ENCODE results near the gene HJURP. TPM values are rescaled to one million over a fixed set of nuclear protein-coding genes. Genes with fewer than 3 reads are reported as not detected.

Gene HJURP
- polyA plus RNA-seq, 3 donors, result not detected

DNA sequence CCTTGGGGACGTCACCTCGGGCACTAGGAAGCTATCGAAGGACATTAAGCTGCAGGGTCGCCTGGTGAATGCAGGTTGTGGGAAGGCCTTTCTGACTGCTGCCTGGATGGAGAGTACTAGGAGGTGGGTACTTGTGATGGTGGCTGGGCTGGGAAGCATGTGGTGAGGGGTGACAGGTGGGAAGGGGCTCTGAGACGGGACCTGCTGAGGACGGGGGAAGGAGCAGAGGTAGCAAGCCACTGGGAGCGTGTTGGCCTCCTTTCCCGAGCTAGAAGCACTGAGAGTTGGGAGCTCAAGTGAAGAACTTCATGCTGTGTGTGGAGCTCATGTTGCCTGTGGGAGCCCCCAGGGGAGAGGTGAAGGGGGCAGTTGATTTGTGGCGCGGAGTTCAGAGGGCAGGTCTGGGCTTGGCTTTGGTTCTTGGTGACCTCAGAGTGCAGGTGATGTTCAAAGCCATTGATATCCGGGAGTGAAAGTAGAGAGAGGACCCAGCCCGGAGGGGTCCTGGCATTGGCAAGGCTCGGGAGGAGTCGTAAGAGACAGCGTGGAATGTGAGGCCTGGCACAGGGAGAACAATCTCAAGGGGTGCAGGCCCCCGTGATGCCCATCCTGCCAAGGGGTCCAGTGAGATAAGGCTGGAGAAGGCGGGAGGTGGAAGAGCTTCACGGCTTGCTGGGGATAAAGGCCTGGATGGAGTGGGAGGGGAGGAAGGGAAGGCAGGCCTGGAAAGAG lies 63.0 kb downstream of the HJURP start:
- Mint-ChIP-seq H3K36me3 (no peaks in the 10 kb centered on the region), H3K27ac (no peak overlapping the region), H3K9me3 (peaks cover 0 to 2% (median under 1%) of the 10 kb centered on the region in 7 donors), H3K4me1 (no peaks in the 10 kb centered on the region), H3K4me3 (no peak overlapping the region), H3K27me3 (ENCODE audit: low read depth in 3 of 3) (peaks cover 0 to 7% (median 4%) of the 10 kb centered on the region in 3 donors)
- DNase-seq, result no peak
- H3K4me3 ChIP-seq (replicated peaks in 1 of 3; ENCODE audit: low read depth in 2 of 3, low read length in 3 of 3), result no peak overlapping the region
- no peak overlapping the region for H3K27ac ChIP-seq (ENCODE audit: low read depth in 1 of 2, low read length in 2 of 2)
- H3K36me3 ChIP-seq (replicated peaks in 1 of 2; ENCODE audit: control insufficient read depth in 1 of 2, insufficient read depth in 2 of 2, low read length in 2 of 2), result no peaks in the 10 kb centered on the region
- no peak overlapping the region for H2AFZ ChIP-seq (ENCODE audit: insufficient read depth, low read depth, low read length, poor library complexity, severe bottlenecking)
- no peak overlapping the region for H3K9ac ChIP-seq (ENCODE audit: insufficient read depth, low read length, poor library complexity, severe bottlenecking)
- H3K4me1 ChIP-seq (ENCODE audit: control insufficient read depth in 1 of 2, insufficient read depth in 2 of 2, low read length in 2 of 2), result no peaks in the 10 kb centered on the region
- H3K4me2 ChIP-seq (replicated peaks; ENCODE audit: extremely low read depth, low read length, poor library complexity, severe bottlenecking), result no peak overlapping the region
- H3K27me3 ChIP-seq (ENCODE audit: control insufficient read depth in 2 of 2, insufficient read depth in 2 of 2, low read length in 2 of 2), result no peaks in the 10 kb centered on the region
- TF ChIP-seq, protein P1, sequence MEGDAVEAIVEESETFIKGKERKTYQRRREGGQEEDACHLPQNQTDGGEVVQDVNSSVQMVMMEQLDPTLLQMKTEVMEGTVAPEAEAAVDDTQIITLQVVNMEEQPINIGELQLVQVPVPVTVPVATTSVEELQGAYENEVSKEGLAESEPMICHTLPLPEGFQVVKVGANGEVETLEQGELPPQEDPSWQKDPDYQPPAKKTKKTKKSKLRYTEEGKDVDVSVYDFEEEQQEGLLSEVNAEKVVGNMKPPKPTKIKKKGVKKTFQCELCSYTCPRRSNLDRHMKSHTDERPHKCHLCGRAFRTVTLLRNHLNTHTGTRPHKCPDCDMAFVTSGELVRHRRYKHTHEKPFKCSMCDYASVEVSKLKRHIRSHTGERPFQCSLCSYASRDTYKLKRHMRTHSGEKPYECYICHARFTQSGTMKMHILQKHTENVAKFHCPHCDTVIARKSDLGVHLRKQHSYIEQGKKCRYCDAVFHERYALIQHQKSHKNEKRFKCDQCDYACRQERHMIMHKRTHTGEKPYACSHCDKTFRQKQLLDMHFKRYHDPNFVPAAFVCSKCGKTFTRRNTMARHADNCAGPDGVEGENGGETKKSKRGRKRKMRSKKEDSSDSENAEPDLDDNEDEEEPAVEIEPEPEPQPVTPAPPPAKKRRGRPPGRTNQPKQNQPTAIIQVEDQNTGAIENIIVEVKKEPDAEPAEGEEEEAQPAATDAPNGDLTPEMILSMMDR (IDR thresholded peaks at IDR 0.05), result no peak
- no peaks in the 10 kb centered on the region for H4K20me1 ChIP-seq (ENCODE audit: insufficient read depth, low read length)
- H3K79me2 ChIP-seq (ENCODE audit: insufficient read depth, low read length), result no peaks in the 10 kb centered on the region
- intact Hi-C loops (cut with micrococcal nuclease), result no loop called here
- no peaks in the 10 kb centered on the region for H3K9me3 ChIP-seq (replicated peaks in 1 of 2; ENCODE audit: control insufficient read depth in 1 of 2, insufficient read depth in 1 of 2, low read length in 2 of 2)
- 94% methylated on average over 18 of the region's 18 CpGs for WGBS (ENCODE audit: insufficient coverage)

DNA sequence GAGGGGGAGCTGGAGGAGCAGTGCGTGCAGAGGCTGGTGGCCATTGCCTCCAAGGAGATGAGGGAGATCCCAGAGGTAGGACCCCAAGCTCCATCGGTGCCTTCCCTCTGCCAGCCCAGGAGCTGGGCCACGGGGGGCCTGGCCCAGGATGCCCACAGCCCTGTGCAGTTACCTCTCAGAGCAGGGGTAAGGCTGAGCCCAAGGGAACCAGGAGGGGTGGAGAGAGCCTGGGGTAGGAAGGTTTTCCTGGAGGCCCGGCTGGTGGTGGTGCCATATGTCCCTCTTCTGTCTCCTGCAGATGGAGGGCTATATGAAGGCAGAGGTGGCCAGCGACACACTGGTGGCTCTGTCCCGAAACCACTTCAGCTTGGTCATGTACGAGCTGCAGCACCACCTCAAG lies 64.8 kb downstream of the HJURP start:
- no peaks in the 10 kb centered on the region for H3K4me1 ChIP-seq (ENCODE audit: control insufficient read depth in 1 of 2, insufficient read depth in 2 of 2, low read length in 2 of 2)
- H3K9me3 Mint-ChIP-seq, result peaks cover 4 to 12% (median 8%) of the 10 kb centered on the region in 7 donors
- DNase-seq, result no peak
- intact Hi-C loops (cut with micrococcal nuclease), result no loop called here
- H3K27ac ChIP-seq (ENCODE audit: low read depth in 1 of 2, low read length in 2 of 2), result no peak overlapping the region
- 100% methylated on average over 5 of the region's 7 CpGs for WGBS (ENCODE audit: insufficient coverage)
- H3K4me3 ChIP-seq (replicated peaks in 1 of 3; ENCODE audit: low read depth in 2 of 3, low read length in 3 of 3), result no peak overlapping the region
- H3K36me3 Mint-ChIP-seq, result no peaks in the 10 kb centered on the region
- H3K4me3 Mint-ChIP-seq, result no peak overlapping the region
- no peaks in the 10 kb centered on the region for H4K20me1 ChIP-seq (ENCODE audit: insufficient read depth, low read length)
- peaks cover 2 to 7% (median 4%) of the 10 kb centered on the region in 3 donors for H3K27me3 Mint-ChIP-seq (ENCODE audit: low read depth in 3 of 3)
- H3K9me3 ChIP-seq (replicated peaks in 1 of 2; ENCODE audit: control insufficient read depth in 1 of 2, insufficient read depth in 1 of 2, low read length in 2 of 2), result peaks cover 0 to 7% of the 10 kb centered on the region in 2 donors
- no peaks in the 10 kb centered on the region for H3K36me3 ChIP-seq (replicated peaks in 1 of 2; ENCODE audit: control insufficient read depth in 1 of 2, insufficient read depth in 2 of 2, low read length in 2 of 2)
- no peak overlapping the region for H3K27ac Mint-ChIP-seq
- no peak overlapping the region for H3K9ac ChIP-seq (ENCODE audit: insufficient read depth, low read length, poor library complexity, severe bottlenecking)
- H2AFZ ChIP-seq (ENCODE audit: insufficient read depth, low read depth, low read length, poor library complexity, severe bottlenecking), result no peak overlapping the region
- no peaks in the 10 kb centered on the region for H3K4me1 Mint-ChIP-seq
- no peaks in the 10 kb centered on the region for H3K79me2 ChIP-seq (ENCODE audit: insufficient read depth, low read length)
- no peaks in the 10 kb centered on the region for H3K27me3 ChIP-seq (ENCODE audit: control insufficient read depth in 2 of 2, insufficient read depth in 2 of 2, low read length in 2 of 2)
- TF ChIP-seq, protein P1 (IDR thresholded peaks at IDR 0.05), result no peak
- H3K4me2 ChIP-seq (replicated peaks; ENCODE audit: extremely low read depth, low read length, poor library complexity, severe bottlenecking), result no peak overlapping the region

Other genes with a start within 250 kb of the HJURP start
- not detected for gene UGT1A8, start 236.9 kb downstream of the HJURP start, polyA plus RNA-seq
- not detected for gene UGT1A10, start 218.1 kb downstream of the HJURP start, polyA plus RNA-seq
- gene UGT1A9, start 182.6 kb downstream of the HJURP start, polyA plus RNA-seq, result not detected
- not detected for gene UGT1A7, start 172.6 kb downstream of the HJURP start, polyA plus RNA-seq
- not detected for gene UGT1A6, start 161.6 kb downstream of the HJURP start, polyA plus RNA-seq
- gene UGT1A5, start 141.6 kb downstream of the HJURP start, polyA plus RNA-seq, result not detected
- gene UGT1A4, start 135.8 kb downstream of the HJURP start, polyA plus RNA-seq, result not detected
- gene UGT1A3, start 125.5 kb downstream of the HJURP start, polyA plus RNA-seq, result not detected
- gene UGT1A1, start 94.3 kb downstream of the HJURP start, polyA plus RNA-seq, result not detected
- gene MROH2A, start 76.2 kb downstream of the HJURP start, polyA plus RNA-seq, result not detected
- not detected for gene TRPM8, start 62.8 kb upstream of the HJURP start, polyA plus RNA-seq
- not detected for gene SPP2, start 196.2 kb upstream of the HJURP start, polyA plus RNA-seq